HG03045 (cell line): ENCODE data around the gene SLC16A14.
"Not testable (repeated sequence)": the region's sequence is repeated elsewhere in the genome, so short reads cannot be mapped to it uniquely, and the experiment has no call there.

Experiments used
- ATAC-seq: cut with Tn5 transposase; IDR thresholded peaks from one replicate; pipeline ENCODE4 v1.9.1; 2021; ENCODE audit warnings: mild to moderate bottlenecking, moderate library complexity; ENCODE audit not compliant: unreplicated experiment

The SLC16A14 gene

GRCh38 chr2:230068651-230069055, at the start of gene SLC16A14:
Gene SLC16A14 (minus strand): TSS chr2:230068924. CDS start chr2:230059352, 9,572 bp downstream.
- peak; percentile 19 for ATAC-seq

GRCh38 chr2:230106771-230107170, 38.0 kb upstream of the SLC16A14 start:
- no peak for ATAC-seq

GRCh38 chr2:230101967-230102366, 33.2 kb upstream of the SLC16A14 start:
- ATAC-seq, result not testable (repeated sequence)

- ATAC-seq, result no peak
Observed at GRCh38 chr2:230097841-230098240, 29.1 kb upstream of the SLC16A14 start.

GRCh38 chr2:230097424-230097823, 28.7 kb upstream of the SLC16A14 start:
- ATAC-seq, result no peak

GRCh38 chr2:230090967-230091366, 22.2 kb upstream of the SLC16A14 start:
- ATAC-seq, result no peak

GRCh38 chr2:230085201-230085600, 16.5 kb upstream of the SLC16A14 start:
- no peak for ATAC-seq

- no peak for ATAC-seq
Observed at GRCh38 chr2:230077851-230078547, 9.3 kb upstream of the SLC16A14 start.

GRCh38 chr2:230076819-230077218, 8.1 kb upstream of the SLC16A14 start:
- ATAC-seq, result no peak

GRCh38 chr2:230075988-230076631, 7.4 kb upstream of the SLC16A14 start:
- no peak for ATAC-seq

GRCh38 chr2:230071421-230071820, 2.7 kb upstream of the SLC16A14 start:
- no peak for ATAC-seq

GRCh38 chr2:230069402-230069801, 678 bp upstream of the SLC16A14 start:
- no peak for ATAC-seq

GRCh38 chr2:230068016-230068650, 591 bp downstream of the SLC16A14 start:
- peak; percentile 36 for ATAC-seq

GRCh38 chr2:230060672-230061293, 7.9 kb downstream of the SLC16A14 start:
- ATAC-seq, result no peak

- no peak for ATAC-seq
Observed at GRCh38 chr2:230053753-230054478, 14.8 kb downstream of the SLC16A14 start.

GRCh38 chr2:230052299-230052698, 16.4 kb downstream of the SLC16A14 start:
- ATAC-seq, result no peak

GRCh38 chr2:230050136-230050535, 18.6 kb downstream of the SLC16A14 start:
- ATAC-seq, result no peak

- ATAC-seq, result no peak
Observed at GRCh38 chr2:230048010-230048671, 20.6 kb downstream of the SLC16A14 start.

- ATAC-seq, result no peak
Observed at GRCh38 chr2:230046491-230046890, 22.2 kb downstream of the SLC16A14 start.

- no peak for ATAC-seq
Observed at GRCh38 chr2:230043461-230043860, 25.3 kb downstream of the SLC16A14 start.
